SHP77 (cell line): ENCODE data around the gene MEAF6.
"Not testable (repeated sequence)": the region's sequence is repeated elsewhere in the genome, so short reads cannot be mapped to it uniquely, and the experiment has no call there.

ENCODE experiments used
- DNase-seq, 2 experiments: peaks; one replicate each; lab custom pipeline; 2025; lab: John Stamatoyannopoulos, UW

MEAF6 gene

GRCh38 chr1:37514350-37515184 is at the start of gene MEAF6:
TSS of gene MEAF6 (minus strand) at chr1:37514766. CDS start at chr1:37514746, 20 bp downstream.
- DNase-seq = peak; percentile 77 to 81

- DNase-seq = no peak
Observed at GRCh38 chr1:37562984-37563383, 48.4 kb upstream of the MEAF6 start.

- DNase-seq = peak; percentile 27 to 28
Observed at GRCh38 chr1:37561133-37562132, 46.9 kb upstream of the MEAF6 start.

- no peak for DNase-seq
Observed at GRCh38 chr1:37560401-37561132, 46.0 kb upstream of the MEAF6 start.

GRCh38 chr1:37559957-37560379 is 45.4 kb upstream of the MEAF6 start:
- DNase-seq = not testable (repeated sequence)

GRCh38 chr1:37559080-37559479 is 44.5 kb upstream of the MEAF6 start:
- DNase-seq = no peak

GRCh38 chr1:37558411-37558810 is 43.8 kb upstream of the MEAF6 start:
- DNase-seq = no peak

- DNase-seq = no peak
Observed at GRCh38 chr1:37557402-37557801, 42.8 kb upstream of the MEAF6 start.

- DNase-seq = peak; percentile 77 to 88
Observed at GRCh38 chr1:37556712-37557196, 42.2 kb upstream of the MEAF6 start, which contains the start of gene DNALI1. TSS of gene DNALI1 (plus strand) at chr1:37556940. CDS start at chr1:37556995, 55 bp downstream.

GRCh38 chr1:37553927-37554808 is 39.6 kb upstream of the MEAF6 start, which contains the start of gene SNIP1:
TSS of gene SNIP1 (minus strand) at chr1:37554293. CDS start at chr1:37554229, 64 bp downstream.
- peak; percentile 91 for DNase-seq

GRCh38 chr1:37553598-37553926 is 39.0 kb upstream of the MEAF6 start:
- no peak for DNase-seq

- no peak for DNase-seq
Observed at GRCh38 chr1:37549341-37549740, 34.8 kb upstream of the MEAF6 start.

- no peak for DNase-seq
Observed at GRCh38 chr1:37545019-37545418, 30.5 kb upstream of the MEAF6 start.

- no peak for DNase-seq
Observed at GRCh38 chr1:37544530-37544929, 30.0 kb upstream of the MEAF6 start.

- DNase-seq = no peak
Observed at GRCh38 chr1:37540036-37540785, 25.6 kb upstream of the MEAF6 start.

- not testable (repeated sequence) for DNase-seq
Observed at GRCh38 chr1:37539154-37539553, 24.6 kb upstream of the MEAF6 start.

GRCh38 chr1:37537378-37537777 is 22.8 kb upstream of the MEAF6 start:
- DNase-seq = no peak

GRCh38 chr1:37533317-37534093 is 18.9 kb upstream of the MEAF6 start:
- DNase-seq = no peak
